ENCODE results near the gene ANKRD10.

The ANKRD10 gene

DNA sequence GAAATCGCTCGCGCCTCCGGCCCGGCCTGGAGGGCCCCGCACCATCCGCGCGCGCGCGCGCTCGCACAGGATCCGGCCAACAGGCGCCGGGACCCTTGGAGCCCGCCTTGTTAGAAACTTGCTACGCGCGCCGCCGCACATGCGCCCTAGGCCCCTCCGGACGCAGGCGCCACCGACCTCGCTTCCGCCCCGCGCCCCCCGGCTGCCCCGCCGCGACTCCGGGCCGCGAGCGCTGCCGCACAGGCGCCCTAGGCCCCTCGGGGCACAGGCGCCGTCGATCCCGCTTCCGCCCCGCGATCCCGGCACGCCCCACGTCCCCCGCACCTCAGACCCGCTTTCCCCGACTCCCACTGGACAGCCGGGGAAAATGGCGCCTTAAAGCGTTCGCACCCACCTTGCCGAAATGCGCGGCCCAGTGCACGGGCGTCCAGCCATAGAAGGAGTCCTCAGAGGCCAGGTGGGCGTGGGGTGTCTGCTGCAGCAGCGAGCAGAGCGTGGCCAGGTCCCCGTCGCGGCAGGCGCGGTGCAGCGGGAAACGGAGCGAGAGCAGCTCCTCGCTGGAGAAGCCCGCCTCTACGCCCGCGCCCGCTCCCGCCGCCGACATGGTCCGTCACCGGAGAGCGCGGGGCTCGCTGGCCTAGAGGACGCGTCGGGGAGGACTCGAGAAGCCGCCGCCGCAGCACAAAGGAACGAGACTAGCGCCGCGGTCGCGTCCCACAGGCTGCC, 375 bp downstream of the ANKRD10 start:
- DNase-seq (ENCODE audit: low read depth) = peak; percentile 42

DNA sequence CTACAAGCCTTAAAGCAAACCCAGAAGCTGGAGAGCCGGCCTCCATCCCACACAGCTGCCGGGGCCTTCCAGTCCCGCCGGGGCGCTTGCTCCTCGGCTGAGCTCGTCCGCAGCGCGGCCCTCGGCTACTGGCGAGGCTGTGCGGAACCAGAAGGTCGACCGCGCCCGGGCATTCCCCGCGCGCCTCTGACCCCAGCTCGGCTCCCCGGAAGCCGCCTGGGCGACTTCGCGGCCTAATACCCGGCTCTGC, 863 bp downstream of the ANKRD10 start:
- DNase-seq (ENCODE audit: low read depth) = peak; percentile 3

DNA sequence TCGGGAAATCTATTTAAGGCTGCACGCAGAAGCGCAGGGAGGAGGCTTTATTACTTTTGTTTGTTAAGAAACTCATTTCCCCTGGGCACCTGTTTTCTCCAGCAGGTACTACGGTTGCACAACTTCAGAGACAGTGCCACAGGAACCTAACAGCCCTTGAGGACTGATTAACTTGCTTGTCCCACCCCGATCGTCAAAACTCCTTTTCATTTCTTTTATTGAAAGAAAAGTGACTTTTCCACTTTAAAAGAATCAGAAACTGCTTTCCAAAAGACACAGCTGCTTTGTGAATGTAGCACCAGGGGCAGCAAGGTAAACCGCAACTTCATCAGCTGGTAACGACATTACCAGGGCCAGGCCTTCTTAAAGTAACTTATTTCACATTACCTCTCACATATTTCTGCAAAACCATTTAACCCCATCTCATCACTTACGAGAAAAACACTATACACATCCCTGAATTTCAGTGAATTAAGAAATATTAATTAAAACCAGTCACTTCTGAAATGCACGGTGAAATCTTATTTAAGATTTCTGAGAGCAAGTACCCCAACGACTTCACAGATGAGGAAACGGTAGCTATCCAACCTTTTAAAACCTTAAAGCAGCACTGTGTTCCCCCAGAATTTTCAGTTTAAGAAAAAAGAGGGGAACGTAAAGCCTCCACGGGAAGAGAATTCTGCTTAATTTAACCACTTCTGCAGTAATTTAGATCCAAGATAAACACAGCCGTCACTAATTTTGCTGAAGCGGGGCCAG, 1.4 kb downstream of the ANKRD10 start:
- no peak for DNase-seq (ENCODE audit: low read depth)

DNA sequence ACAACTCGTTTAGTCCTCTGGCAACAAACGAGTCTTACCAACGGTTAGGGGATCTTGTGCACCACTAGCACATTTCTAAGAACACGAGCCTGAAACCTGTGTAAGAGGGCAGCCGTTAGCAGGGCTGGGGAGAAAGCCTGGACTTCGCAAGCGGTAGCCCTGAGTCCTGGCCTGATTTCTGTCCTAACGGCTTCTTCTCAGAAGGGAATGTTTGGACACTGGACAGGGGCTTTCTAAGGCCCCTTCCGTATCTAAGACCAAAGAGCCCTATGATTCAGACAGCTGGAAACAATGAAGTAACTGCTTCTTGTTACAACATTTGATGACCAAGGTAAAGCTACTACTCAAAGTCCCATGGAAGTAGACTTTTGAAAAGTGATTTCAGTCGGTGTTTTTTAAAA, 2.2 kb downstream of the ANKRD10 start:
- DNase-seq (ENCODE audit: low read depth) = no peak

DNA sequence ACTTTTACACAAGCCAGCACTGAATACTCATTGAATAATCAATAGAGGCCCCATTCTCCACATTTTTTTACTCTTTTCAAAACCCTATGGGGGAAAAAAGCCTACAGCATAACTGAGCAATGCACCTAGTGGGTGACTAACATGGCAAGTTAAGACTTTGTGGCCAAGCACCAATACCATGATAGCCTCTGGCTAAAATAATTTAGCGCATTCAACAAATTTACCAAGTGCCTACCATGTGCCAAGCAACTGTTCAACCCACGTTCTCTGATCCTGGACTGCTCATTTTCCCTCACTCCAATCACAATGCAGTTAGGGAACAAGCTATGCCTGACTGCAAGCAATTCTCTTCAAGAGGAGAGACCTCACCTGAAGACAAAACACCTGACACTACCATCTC, 3.0 kb downstream of the ANKRD10 start:
- no peak for DNase-seq (ENCODE audit: low read depth)

DNA sequence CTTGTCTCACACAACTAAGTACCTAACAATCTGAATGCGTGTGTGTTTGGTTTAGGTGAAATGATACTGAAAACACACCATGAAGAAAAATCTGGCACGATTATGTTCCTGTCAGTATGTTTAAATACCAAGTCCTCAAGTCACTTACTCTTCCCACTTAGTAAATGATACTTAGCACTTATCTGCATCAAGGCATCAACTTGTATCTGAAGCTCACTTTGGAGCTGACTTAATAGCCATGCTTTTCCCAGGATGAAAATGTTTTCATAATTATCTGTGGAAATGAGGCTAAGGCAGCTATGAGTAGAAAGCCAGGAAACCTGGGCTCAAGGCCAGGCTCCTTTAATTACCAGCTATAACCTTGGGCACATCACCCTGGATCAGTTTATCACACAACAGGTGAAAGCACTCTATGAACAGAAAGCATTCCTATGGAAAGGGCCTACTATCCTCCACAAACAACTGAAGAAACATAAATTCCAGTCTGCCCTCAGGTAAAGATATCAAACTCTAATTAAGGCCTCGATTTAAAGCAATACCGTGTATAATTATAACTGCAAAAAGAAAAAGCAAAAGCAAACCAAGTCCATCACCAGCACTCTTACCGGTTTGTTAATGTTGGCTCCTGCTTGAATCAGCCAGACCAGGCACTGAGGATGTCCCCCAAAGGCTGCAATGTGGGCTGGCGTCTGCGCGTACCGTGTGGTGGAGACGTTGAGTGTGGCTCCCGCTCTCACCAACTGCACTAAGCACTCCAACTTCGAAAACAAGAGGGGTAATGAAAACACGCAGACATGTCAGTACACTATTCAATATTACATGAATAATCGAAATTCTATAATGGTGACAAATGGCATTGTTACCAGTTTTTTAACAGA, 4.6 kb downstream of the ANKRD10 start:
- no peak for DNase-seq (ENCODE audit: low read depth)

DNA sequence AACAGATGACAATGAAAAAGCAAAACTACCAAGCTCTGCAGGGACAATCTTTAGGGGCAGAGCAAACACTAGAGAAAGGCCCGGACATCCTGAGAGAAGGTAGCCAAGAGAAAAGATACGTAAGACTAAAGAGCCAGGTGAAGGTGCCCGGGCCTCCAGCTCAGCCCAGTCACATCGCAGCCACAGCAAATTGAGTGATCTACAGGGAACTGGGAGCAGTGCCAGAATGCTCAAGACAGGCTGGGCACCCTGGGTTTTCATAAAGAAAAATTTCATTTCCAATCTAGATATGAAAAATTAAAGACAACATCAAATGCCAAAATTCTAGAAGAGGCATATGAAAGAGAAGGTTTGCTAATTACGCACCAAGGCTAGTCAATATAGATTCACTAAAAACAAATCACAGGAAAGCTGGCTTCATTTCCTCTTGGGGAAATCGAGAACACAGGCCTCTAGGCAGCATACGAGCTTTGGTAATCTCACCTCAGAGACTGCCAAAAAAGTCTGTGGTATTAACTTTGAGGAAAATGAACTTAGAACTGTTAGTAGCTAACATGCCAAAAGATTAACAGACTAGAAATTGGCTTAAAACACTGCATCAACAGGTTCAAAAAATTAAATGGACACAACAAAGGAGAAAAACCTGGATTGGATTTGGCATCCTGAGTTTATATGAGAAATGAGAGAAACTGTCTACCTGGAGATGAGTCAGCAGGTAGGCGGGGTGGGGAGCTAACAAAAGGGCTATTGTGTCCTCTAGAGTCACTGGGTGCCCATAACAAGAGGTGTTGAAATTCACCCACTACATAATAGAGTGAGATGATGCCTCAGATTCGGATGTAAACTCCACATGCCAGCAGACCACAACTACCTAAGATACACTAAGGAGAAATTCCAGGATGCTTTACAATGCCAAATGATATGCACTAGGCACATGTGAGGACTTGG, 6.6 kb downstream of the ANKRD10 start:
- no peak for DNase-seq (ENCODE audit: low read depth)

DNA sequence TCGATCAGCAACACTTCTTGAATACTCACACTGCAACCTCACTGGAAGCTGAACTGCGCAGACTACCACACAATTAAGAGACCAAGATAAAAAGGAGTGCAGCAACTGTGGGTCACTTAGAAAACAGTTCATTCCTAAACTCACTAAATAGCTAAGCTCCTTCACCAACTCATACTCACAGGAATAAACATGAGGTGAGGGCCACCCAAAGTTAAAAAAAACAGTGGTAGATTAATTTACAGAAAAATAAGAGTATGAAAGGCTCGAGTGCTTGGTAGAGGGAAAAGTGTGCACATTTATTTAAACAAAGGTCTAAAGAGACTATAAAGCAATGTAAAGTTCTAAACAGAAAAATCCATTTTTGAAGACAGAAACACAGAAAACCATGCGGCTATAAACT, 7.6 kb downstream of the ANKRD10 start:
- no peak for DNase-seq (ENCODE audit: low read depth)

DNA sequence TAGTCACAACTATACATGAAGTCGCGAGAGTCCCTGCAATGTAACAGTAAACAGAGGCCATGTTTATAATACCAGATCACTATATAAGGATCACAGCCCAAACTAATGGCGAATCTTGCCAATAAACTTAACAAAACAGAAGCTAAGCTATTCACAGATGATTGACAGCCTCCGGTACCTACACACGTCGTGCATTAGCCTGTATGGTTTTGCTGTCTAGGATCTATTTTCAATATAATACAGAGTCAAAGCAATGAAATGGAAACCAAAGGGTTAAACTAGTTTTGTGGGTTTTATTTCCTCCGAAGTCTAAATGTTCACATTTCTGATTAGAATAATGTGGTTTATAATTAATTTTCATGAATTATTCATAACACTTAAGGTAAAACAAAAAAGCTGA, 10.1 kb downstream of the ANKRD10 start:
- no peak for DNase-seq (ENCODE audit: low read depth)

DNA sequence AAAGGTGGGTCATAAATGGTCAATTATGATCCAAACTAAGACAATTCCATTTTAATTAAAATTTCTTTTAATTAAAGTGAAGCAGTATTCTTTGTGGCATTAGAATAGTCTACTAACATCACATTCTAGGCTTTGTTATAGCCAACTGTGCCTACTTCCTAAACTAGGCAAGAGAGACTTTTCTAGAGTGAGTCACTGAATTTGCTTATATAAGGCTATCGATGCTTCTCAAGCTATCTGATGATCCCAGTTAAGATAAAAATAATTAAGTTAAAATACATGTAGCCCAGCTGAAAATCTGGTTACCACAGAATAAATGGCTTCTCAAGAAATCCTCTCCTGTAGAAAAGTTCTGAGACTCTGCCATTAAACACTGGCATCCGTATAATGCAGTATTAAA, 12.5 kb downstream of the ANKRD10 start:
- DNase-seq (ENCODE audit: low read depth) = no peak

DNA sequence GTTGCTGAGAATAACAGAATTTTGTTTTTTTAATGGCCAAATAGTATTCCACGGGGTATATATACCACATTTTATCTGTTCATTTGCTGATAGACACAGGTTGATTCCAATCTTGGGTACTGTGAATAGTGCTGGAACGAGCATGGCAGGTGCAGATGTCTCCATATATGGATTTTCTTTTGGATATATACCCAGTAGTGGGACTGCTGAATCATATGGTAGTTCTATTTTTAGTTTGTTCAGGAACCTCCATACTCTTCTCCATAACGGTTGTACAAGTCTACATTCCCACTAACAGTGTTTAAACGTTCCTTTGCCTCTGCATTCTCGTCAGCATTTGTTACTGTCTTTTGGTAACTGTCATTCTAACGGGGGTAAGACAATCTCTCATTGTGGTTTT, 17.3 kb downstream of the ANKRD10 start:
- DNase-seq (ENCODE audit: low read depth) = no peak

DNA sequence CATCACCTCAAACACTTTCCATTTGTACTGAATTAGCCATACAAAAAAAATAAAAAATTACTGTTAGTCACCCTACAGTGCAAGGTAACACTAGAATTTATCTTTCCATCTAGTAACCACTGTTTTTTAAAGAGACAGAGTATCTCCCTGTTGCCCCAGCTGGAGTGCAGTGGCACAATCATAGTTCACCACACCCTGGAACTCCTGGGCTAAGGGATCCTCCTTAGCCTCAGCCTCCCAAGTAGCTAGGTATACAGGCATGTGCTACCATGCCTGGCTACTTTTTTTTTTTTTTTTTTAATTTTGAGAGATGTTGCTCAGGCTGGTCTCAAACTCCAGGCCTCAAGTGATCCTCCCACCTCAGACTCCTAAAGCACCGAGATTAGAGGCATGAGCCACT, 17.9 kb downstream of the ANKRD10 start:
- DNase-seq (ENCODE audit: low read depth) = no peak

DNA sequence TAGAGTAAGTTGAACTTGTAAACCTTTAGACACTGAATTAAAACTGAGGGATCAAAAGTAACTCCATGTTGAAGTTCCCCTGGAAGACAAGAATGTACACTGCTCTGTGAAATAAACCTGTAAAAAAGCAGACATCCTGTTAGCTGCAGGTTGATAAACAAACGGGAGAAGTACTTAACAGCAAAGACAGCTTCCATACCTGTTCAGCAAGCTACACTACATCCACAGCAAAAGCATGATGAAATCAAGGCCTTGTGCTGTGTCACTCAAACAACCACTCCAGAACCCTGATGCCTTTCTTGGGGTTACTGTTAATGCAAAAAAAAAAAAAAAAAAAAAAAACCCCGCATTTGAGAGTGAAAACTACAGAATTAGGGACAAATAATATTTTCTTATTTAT, 20.8 kb downstream of the ANKRD10 start:
- DNase-seq (ENCODE audit: low read depth) = no peak

DNA sequence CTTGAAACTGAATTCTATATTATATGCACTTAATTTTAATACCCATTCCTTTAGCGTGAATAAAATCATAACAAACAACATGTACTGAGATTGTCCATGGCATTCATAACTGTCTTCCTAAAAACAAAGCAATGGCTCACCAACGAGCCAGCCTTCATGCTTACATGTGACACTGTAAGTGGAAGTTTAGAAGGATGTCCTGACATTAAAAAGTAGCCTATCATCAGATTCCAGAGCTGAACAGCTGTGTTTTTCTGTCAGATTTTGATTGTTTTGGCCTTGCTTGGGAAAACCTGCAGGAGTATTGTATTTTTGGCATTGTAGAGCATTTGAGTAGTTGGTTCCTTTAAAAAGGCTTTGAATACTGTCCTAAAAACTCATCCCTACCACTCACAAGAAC, 21.3 kb downstream of the ANKRD10 start:
- DNase-seq (ENCODE audit: low read depth) = no peak

DNA sequence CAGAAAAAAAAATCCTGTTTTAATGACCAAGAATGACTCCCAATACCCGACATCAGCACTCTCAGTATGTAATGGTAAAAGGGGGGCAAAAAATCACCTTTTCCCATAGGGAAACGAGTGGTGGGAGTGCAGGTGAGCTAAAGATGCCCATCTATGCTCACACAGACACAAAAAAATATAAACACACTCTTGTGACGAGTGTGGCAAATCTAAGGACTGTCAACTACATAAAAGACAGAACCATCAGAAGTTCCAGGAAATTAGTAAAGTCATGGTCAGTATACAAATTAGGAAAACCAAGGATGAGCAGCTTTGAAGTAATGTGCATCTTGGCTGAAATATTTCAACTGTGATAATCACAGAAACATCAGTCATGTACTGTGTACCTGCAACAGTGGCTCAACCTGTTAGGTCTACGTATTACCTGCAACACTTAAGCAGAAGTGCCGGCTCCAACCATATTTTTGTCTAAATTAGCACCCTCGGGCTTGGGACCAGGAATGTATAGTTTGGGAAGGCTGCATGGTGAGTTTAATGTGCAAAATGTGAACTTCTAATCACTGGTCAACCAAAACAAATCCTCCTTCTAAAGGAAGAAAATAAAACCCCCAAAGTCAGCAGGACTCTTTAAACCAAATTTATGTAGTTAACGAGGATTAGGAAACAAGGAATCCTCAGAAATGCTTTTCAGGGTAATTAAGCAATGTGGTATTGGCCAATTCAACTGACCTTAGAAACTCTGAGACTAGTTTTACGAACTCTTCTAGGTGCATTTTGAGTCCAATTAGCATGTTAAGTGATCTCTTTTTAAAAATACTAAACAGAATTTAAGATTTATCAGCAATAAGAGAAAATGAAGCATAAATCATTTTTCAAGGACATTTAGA, 24.3 kb downstream of the ANKRD10 start:
- no peak for DNase-seq (ENCODE audit: low read depth)

DNA sequence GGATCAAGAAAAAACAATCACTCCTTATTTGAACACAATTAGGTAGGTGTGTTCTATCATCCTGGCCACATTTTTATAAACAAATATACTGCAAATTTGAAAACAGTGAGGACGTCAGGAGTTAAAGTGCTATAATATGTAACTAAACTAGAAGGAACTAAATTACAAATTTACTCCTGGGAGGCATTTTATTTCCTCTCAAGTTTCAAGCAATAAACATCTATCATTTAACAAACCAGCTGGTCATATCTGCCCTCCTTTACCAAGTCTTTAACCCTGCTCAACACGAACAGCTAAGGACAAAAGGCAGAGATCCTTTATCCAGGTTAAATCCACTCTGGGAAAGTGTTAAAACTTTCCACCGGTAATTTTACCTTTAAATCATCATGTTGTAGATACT, 26.5 kb downstream of the ANKRD10 start:
- DNase-seq (ENCODE audit: low read depth) = no peak

DNA sequence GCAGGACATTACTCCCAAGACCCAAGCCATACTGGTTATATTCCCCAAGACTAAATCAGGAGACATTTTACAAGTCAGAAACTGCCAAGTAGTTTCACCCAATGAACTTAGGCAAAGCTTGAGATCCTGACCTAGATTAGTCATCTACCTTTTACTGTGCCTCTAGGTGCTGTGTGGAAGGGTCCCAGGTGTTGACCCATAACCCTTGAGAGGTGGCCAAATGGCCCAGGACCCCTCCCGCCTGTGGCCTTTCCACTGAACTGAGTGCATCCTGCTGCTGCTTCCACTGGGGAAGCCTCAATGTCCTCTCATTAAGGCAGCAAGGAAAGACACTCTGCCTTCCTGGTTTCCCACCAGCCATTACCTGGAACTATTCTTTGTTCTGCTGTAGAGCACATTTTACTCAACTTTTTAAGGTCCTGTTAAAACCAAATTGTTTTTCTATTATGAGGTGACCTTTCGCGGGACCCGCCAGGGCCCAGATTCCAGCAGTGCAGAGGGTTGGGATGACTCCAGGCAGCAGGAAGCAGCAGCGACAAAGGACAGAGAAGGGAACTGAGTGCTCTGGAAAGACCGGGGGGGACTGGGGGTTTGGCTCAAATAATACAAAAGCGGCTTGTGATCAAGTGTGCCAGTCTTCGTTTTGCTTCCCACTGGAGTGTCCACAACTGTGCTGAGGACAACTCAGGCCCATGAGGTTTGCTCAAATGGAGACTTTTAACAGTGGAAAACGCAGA, 27.1 kb downstream of the ANKRD10 start:
- DNase-seq (ENCODE audit: low read depth) = no peak

DNA sequence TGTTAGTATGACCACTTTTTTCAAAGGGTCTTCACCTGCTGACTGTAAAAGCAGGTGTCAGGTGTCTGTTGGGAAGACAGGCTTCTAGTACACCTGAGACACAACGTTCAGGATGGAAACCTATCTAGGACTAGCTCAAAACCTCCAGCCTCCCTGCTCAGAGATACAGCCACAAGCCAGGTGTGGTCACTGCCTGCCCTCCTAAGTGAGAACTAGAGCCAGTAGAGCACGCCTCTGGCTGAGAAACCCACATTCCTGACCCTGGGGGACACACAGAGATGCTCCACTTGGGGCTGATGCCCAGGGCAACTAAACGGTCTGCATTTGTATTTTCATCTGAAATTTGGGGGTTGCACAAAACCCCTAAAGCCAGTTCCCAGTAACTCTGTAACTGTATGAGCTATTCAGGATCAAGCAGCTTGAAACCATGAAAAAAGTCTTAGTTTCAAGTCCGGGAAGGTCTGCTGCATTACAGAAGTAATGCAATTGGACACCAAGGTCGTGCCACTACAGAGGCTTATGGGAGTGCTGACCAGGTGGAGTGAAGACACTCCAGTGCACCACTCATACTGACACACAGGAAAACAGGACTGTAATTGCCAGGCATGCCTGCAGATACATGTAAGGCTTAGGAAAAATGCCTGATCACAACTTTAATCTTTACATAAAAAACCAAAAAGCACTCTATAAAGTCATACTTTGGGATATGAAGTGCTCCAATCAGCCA, 27.8 kb downstream of the ANKRD10 start:
- DNase-seq (ENCODE audit: low read depth) = no peak

All from stimulated activated CD8-positive, alpha-beta memory T cell treated with anti-CD3 and anti-CD28 coated beads, Interleukin-15, amount 100 ng/mL, for 1 hour (primary cell).